Measurements from ENCODE around the gene RPS16.
A peak's percentile ranks its signal among the peaks of the same experiment; 100 is the strongest.

Gene RPS16

GRCh38 chr19:39406656-39407409 lies 28.9 kb downstream of the RPS16 start, which contains the start of gene ZFP36 (continued):
- no peak for TF ChIP-seq ZBTB49 (tag by site-specific recombination; IDR thresholded peaks at IDR 0.05; ENCODE audit: low read depth)
- TF ChIP-seq, protein P1, sequence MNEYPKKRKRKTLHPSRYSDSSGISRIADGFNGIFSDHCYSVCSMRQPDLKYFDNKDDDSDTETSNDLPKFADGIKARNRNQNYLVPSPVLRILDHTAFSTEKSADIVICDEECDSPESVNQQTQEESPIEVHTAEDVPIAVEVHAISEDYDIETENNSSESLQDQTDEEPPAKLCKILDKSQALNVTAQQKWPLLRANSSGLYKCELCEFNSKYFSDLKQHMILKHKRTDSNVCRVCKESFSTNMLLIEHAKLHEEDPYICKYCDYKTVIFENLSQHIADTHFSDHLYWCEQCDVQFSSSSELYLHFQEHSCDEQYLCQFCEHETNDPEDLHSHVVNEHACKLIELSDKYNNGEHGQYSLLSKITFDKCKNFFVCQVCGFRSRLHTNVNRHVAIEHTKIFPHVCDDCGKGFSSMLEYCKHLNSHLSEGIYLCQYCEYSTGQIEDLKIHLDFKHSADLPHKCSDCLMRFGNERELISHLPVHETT (tag by site-specific recombination; IDR thresholded peaks at IDR 0.05) = peak; percentile 75
- TF ChIP-seq BCL11B (tag by site-specific recombination; IDR thresholded peaks at IDR 0.05; ENCODE audit: low read depth) = no peak
- TF ChIP-seq ZNF76 (tag by site-specific recombination; IDR thresholded peaks at IDR 0.05; ENCODE audit: borderline replicate concordance, low read depth) = 0 out of 2 replicates have a peak, but pooled peaks have one; percentile 27
- TF ChIP-seq, protein P2, sequence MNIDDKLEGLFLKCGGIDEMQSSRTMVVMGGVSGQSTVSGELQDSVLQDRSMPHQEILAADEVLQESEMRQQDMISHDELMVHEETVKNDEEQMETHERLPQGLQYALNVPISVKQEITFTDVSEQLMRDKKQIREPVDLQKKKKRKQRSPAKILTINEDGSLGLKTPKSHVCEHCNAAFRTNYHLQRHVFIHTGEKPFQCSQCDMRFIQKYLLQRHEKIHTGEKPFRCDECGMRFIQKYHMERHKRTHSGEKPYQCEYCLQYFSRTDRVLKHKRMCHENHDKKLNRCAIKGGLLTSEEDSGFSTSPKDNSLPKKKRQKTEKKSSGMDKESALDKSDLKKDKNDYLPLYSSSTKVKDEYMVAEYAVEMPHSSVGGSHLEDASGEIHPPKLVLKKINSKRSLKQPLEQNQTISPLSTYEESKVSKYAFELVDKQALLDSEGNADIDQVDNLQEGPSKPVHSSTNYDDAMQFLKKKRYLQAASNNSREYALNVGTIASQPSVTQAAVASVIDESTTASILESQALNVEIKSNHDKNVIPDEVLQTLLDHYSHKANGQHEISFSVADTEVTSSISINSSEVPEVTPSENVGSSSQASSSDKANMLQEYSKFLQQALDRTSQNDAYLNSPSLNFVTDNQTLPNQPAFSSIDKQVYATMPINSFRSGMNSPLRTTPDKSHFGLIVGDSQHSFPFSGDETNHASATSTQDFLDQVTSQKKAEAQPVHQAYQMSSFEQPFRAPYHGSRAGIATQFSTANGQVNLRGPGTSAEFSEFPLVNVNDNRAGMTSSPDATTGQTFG (tag by site-specific recombination; IDR thresholded peaks at IDR 0.05; ENCODE audit: borderline replicate concordance) = no peak
- TF ChIP-seq, protein P3, sequence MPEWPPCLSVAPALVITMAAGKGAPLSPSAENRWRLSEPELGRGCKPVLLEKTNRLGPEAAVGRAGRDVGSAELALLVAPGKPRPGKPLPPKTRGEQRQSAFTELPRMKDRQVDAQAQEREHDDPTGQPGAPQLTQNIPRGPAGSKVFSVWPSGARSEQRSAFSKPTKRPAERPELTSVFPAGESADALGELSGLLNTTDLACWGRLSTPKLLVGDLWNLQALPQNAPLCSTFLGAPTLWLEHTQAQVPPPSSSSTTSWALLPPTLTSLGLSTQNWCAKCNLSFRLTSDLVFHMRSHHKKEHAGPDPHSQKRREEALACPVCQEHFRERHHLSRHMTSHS (tag by site-specific recombination; IDR thresholded peaks at IDR 0.05) = no peak
- 0 out of 2 replicates have a peak, but pooled peaks have one; percentile 61 for TF ChIP-seq ZSCAN23 (tag by site-specific recombination; IDR thresholded peaks at IDR 0.05)
- TF ChIP-seq ZNF280D (tag by site-specific recombination; IDR thresholded peaks at IDR 0.05) = 0 out of 2 replicates have a peak, but pooled peaks have one; percentile 11
- no peak for TF ChIP-seq ZNF239 (tag by site-specific recombination; IDR thresholded peaks at IDR 0.05)
- TF ChIP-seq ZNF175 (tag by site-specific recombination; IDR thresholded peaks at IDR 0.05) = no peak
- no peak for TF ChIP-seq ZIC2 (tag by site-specific recombination; IDR thresholded peaks at IDR 0.05)
- TF ChIP-seq ZNF394 (tag by site-specific recombination; IDR thresholded peaks at IDR 0.05; ENCODE audit: borderline replicate concordance) = peak; percentile 67
- no peak for TF ChIP-seq ZNF19 (tag by site-specific recombination; IDR thresholded peaks at IDR 0.05; ENCODE audit: low read depth)
- 0 out of 2 replicates have a peak, but pooled peaks have one; percentile 69 for TF ChIP-seq KLF16 (tag by site-specific recombination; IDR thresholded peaks at IDR 0.05)
- TF ChIP-seq, protein P4, sequence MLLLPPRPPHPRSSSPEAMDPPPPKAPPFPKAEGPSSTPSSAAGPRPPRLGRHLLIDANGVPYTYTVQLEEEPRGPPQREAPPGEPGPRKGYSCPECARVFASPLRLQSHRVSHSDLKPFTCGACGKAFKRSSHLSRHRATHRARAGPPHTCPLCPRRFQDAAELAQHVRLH (tag by site-specific recombination; IDR thresholded peaks at IDR 0.05) = 0 out of 2 replicates have a peak, but pooled peaks have one; percentile 15
- TF ChIP-seq, protein P5, sequence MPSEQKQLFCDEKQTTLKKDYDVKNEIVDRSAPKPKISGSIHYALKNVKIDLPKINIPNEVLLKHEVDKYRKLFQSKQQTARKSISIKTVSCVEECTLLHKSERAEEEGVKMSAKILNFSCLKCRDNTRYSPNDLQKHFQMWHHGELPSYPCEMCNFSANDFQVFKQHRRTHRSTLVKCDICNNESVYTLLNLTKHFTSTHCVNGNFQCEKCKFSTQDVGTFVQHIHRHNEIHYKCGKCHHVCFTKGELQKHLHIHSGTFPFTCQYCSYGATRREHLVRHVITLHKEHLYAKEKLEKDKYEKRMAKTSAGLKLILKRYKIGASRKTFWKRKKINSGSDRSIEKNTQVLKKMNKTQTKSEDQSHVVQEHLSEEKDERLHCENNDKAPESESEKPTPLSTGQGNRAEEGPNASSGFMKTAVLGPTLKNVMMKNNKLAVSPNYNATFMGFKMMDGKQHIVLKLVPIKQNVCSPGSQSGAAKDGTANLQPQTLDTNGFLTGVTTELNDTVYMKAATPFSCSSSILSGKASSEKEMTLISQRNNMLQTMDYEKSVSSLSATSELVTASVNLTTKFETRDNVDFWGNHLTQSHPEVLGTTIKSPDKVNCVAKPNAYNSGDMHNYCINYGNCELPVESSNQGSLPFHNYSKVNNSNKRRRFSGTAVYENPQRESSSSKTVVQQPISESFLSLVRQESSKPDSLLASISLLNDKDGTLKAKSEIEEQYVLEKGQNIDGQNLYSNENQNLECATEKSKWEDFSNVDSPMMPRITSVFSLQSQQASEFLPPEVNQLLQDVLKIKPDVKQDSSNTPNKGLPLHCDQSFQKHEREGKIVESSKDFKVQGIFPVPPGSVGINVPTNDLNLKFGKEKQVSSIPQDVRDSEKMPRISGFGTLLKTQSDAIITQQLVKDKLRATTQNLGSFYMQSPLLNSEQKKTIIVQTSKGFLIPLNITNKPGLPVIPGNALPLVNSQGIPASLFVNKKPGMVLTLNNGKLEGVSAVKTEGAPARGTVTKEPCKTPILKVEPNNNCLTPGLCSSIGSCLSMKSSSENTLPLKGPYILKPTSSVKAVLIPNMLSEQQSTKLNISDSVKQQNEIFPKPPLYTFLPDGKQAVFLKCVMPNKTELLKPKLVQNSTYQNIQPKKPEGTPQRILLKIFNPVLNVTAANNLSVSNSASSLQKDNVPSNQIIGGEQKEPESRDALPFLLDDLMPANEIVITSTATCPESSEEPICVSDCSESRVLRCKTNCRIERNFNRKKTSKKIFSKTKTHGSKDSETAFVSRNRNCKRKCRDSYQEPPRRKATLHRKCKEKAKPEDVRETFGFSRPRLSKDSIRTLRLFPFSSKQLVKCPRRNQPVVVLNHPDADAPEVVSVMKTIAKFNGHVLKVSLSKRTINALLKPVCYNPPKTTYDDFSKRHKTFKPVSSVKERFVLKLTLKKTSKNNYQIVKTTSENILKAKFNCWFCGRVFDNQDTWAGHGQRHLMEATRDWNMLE (tag by site-specific recombination; conservative IDR thresholded peaks at IDR 0.05; ENCODE audit: low read depth) = no peak
- TF ChIP-seq OVOL3 (tag by site-specific recombination; IDR thresholded peaks at IDR 0.05) = peak; percentile 83
- TF ChIP-seq ZNF561 (tag by site-specific recombination; IDR thresholded peaks at IDR 0.05; ENCODE audit: borderline replicate concordance) = peak; percentile 88
- peak; percentile 82 for TF ChIP-seq ZBTB48 (tag by site-specific recombination; IDR thresholded peaks at IDR 0.05)
- no peak for TF ChIP-seq ZNF37A (tag by site-specific recombination; IDR thresholded peaks at IDR 0.05)
- no peak for TF ChIP-seq ZNF426 (tag by site-specific recombination; IDR thresholded peaks at IDR 0.05)
- TF ChIP-seq ZNF114 (tag by site-specific recombination; IDR thresholded peaks at IDR 0.05) = no peak; the same call in 1 of the 2 replicates
